HG03342 (cell line): ENCODE results near the gene INPP4B.

Source experiments
- ATAC-seq: cut with Tn5 transposase; IDR thresholded peaks from one replicate; pipeline ENCODE4 v1.9.1; 2021; ENCODE audit warnings: mild to moderate bottlenecking, moderate library complexity; ENCODE audit not compliant: unreplicated experiment

INPP4B gene

GRCh38 chr4:142355421-142355930, 490.6 kb downstream of the INPP4B start:
- ATAC-seq: no peak

GRCh38 chr4:142354794-142355420, 491.2 kb downstream of the INPP4B start:
- no peak for ATAC-seq

- no peak for ATAC-seq
Observed at GRCh38 chr4:142354041-142354440, 492.1 kb downstream of the INPP4B start.

GRCh38 chr4:142353149-142353738, 492.9 kb downstream of the INPP4B start:
- ATAC-seq: peak; percentile 74

- ATAC-seq: no peak
Observed at GRCh38 chr4:142352712-142353111, 493.4 kb downstream of the INPP4B start.

GRCh38 chr4:142351958-142352357, 494.1 kb downstream of the INPP4B start:
- ATAC-seq: no peak

GRCh38 chr4:142350871-142351270, 495.2 kb downstream of the INPP4B start:
- no peak for ATAC-seq

- ATAC-seq: no peak
Observed at GRCh38 chr4:142348613-142349021, 497.5 kb downstream of the INPP4B start.

GRCh38 chr4:142347241-142347640, 498.9 kb downstream of the INPP4B start:
- ATAC-seq: no peak

- no peak for ATAC-seq
Observed at GRCh38 chr4:142345924-142346323, 500.2 kb downstream of the INPP4B start.

GRCh38 chr4:142341268-142341667, 504.8 kb downstream of the INPP4B start:
- no peak for ATAC-seq

GRCh38 chr4:142339053-142339452, 507.0 kb downstream of the INPP4B start:
- no peak for ATAC-seq

GRCh38 chr4:142336251-142336934, 509.7 kb downstream of the INPP4B start:
- ATAC-seq: no peak

- no peak for ATAC-seq
Observed at GRCh38 chr4:142334931-142335330, 511.2 kb downstream of the INPP4B start.

- no peak for ATAC-seq
Observed at GRCh38 chr4:142331646-142332045, 514.5 kb downstream of the INPP4B start.

- no peak for ATAC-seq
Observed at GRCh38 chr4:142331132-142331531, 515.0 kb downstream of the INPP4B start.

- no peak for ATAC-seq
Observed at GRCh38 chr4:142330311-142330710, 515.8 kb downstream of the INPP4B start.

- ATAC-seq: no peak
Observed at GRCh38 chr4:142329313-142329712, 516.8 kb downstream of the INPP4B start.

GRCh38 chr4:142326181-142326580, 519.9 kb downstream of the INPP4B start:
- ATAC-seq: no peak

GRCh38 chr4:142324572-142324971, 521.5 kb downstream of the INPP4B start:
- ATAC-seq: no peak

- ATAC-seq: no peak
Observed at GRCh38 chr4:142322996-142323395, 523.1 kb downstream of the INPP4B start.

- no peak for ATAC-seq
Observed at GRCh38 chr4:142318280-142318679, 527.8 kb downstream of the INPP4B start.
